ENCODE measurements around the gene AGPAT1. TPM values are rescaled to one million over a fixed set of nuclear protein-coding genes. Genes with fewer than 3 reads are reported as not detected.

AGPAT1 gene
- total and polyA plus RNA-seq, 8 donors, result 55.5 to 78.4 (median 69.8) TPM

DNA sequence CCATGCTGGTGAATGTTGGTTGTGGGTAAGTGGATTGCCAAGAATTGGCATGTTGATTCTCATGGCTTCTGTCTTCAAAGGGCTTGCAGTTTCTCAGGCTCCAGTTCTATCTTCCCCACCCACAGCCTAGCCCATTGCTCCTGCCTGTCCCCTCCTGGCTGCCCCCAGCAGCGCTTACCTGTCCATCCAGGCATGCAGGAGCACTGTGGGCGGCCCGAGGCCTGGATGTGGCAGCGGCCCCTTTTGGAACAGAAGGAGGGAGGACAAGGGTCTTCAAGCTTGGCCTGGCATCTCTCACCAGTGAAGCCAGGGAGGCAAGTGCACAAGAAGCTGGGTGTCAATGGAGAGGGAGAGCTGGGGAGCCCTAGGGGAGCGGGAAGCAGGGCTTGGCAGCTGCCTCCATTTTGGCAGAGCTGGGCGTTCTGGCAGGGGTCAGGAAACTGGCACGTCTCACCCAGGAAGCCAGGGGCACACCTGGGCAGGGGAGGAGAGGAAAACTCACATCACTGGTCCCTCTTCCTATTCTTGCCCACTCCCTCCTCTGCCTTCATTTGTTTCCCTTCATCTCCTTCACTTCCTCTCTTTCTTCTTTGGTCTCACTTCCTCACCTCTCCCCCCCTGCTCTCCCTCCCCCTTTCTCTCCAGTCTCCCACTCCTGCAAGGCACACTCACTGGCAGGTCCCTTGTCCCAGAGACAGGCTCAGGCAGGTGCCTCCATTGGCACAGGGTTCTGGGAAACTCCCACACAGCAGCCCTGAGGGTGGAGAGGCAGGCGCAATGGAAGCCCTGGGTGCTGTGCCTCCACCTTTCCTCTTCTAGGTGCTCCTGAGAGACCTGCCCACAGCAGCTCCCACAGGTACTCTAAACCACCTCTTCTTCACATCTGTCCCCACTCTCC, 46.7 kb upstream of the AGPAT1 start:
- Histone ChIP-seq H3K27ac (peak overlapping the region; percentile 5 to 19), H3K4me3 (peak overlapping the region in 1 of 2 donors; percentile 37)
- no peak for ATAC-seq

GRCh38 chr6:32220021-32220420, 44.1 kb upstream of the AGPAT1 start:
- Histone ChIP-seq H3K27ac (no peak overlapping the region), H3K4me1 (peaks cover 0 to 5% of the 10 kb centered on the region in 2 donors), H3K4me3 (no peak overlapping the region), H3K27me3 (peaks cover 0 to 7% of the 10 kb centered on the region in 2 donors), H3K9me3 (no peaks in the 10 kb centered on the region), H3K36me3 (peaks cover 0 to 4% of the 10 kb centered on the region in 2 donors)
- TF ChIP-seq, protein P1, sequence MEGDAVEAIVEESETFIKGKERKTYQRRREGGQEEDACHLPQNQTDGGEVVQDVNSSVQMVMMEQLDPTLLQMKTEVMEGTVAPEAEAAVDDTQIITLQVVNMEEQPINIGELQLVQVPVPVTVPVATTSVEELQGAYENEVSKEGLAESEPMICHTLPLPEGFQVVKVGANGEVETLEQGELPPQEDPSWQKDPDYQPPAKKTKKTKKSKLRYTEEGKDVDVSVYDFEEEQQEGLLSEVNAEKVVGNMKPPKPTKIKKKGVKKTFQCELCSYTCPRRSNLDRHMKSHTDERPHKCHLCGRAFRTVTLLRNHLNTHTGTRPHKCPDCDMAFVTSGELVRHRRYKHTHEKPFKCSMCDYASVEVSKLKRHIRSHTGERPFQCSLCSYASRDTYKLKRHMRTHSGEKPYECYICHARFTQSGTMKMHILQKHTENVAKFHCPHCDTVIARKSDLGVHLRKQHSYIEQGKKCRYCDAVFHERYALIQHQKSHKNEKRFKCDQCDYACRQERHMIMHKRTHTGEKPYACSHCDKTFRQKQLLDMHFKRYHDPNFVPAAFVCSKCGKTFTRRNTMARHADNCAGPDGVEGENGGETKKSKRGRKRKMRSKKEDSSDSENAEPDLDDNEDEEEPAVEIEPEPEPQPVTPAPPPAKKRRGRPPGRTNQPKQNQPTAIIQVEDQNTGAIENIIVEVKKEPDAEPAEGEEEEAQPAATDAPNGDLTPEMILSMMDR (IDR thresholded peaks at IDR 0.05), result no peak
- intact Hi-C loops (cut with DNase I), result no loop called here
- ATAC-seq, result no peak
- no peak for DNase-seq

More for the DNA sequence above, 46.7 kb upstream of the AGPAT1 start:
- TF ChIP-seq, protein P1 (IDR thresholded peaks at IDR 0.05), result no peak
- Histone ChIP-seq H3K9me3 (no peaks in the 10 kb centered on the region), H3K27me3 (peaks cover 0 to 7% of the 10 kb centered on the region in 2 donors), H3K4me1 (peaks cover 0 to 5% of the 10 kb centered on the region in 2 donors), H3K36me3 (peaks cover 0 to 4% of the 10 kb centered on the region in 2 donors)
- no peak for DNase-seq
- intact Hi-C loops (cut with DNase I), result no loop called here

DNA sequence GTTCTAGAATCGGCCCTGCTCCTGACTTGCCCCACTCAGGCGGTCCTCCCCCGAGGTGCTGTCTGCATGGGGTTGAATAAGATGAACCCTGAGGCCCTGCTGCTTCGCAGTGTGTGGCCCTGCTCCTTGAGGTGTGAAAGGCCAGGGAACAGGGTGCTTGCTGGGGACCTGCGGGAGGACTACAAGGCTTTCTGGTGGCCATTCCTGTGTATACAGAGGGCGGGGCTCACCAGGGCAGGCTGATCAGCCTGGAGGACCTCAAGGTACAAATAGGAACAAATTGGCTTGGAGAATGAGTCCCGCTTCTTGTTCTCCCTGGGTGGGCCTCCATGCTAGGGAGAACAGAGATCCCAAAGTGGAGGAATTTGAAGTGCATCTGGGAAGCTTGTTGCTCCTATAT, 42.3 kb upstream of the AGPAT1 start:
- intact Hi-C loops (cut with DNase I), result no loop called here
- H3K9me3 ChIP-seq, result no peaks in the 10 kb centered on the region
- H3K36me3 ChIP-seq, result peaks cover 0 to 10% of the 10 kb centered on the region in 2 donors
- no peak overlapping the region for H3K4me3 ChIP-seq
- no peak for DNase-seq
- TF ChIP-seq, protein P1 (IDR thresholded peaks at IDR 0.05), result no peak
- no peak for ATAC-seq
- no peak overlapping the region for H3K27ac ChIP-seq
- H3K4me1 ChIP-seq, result peaks cover 0 to 5% of the 10 kb centered on the region in 2 donors
- peaks cover 0 to 7% of the 10 kb centered on the region in 2 donors for H3K27me3 ChIP-seq

DNA sequence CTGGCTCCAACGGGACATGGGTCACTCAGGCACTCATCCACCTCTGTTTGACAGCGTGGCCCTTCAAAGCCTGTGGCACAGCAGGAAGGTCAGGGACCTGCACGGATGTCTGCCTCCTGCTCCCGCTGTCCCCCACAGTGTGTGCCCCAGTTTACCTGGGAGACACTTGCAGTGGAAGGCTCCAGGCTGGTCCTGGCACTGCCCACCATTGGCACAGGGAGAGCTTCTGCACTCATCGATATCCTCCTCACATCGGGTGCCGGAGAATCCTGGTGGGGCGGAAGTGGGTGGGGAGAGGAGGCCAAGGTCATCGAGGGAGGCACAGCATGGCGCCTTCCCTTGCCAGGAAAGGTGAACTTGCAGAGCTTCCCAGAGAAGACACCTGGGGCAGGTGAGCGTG, 41.1 kb upstream of the AGPAT1 start:
- Histone ChIP-seq H3K27ac (no peak overlapping the region), H3K27me3 (no peaks in the 10 kb centered on the region), H3K9me3 (no peaks in the 10 kb centered on the region), H3K36me3 (peaks cover 0 to 10% of the 10 kb centered on the region in 2 donors), H3K4me1 (peaks cover 0 to 4% of the 10 kb centered on the region in 2 donors), H3K4me3 (no peak overlapping the region)
- TF ChIP-seq, protein P1 (IDR thresholded peaks at IDR 0.05), result no peak
- ATAC-seq (no peak), DNase-seq (no peak)
- intact Hi-C loops (cut with DNase I), result no loop called here

DNA sequence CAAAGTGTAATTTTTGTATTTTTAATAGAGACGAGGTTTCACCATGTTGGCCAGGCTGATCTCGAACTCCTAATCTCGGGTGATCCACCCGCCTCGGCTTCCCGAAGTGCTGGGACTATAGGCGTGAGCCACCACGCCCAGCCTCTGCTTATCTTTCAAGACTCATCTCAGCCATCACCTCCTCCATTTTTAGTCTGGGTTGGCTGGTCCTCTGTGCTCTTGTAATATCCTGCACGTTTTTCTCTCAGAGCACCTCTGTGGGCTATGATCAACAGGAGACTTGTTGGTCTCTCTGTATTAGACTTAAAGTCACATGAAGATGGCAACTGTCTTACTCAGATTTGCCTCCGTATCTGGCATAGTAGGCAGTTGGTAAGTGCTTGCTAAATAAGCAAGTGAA, 40.4 kb upstream of the AGPAT1 start:
- no peak overlapping the region for H3K27ac ChIP-seq
- H3K36me3 ChIP-seq, result peaks cover 0 to 10% of the 10 kb centered on the region in 2 donors
- DNase-seq (no peak), ATAC-seq (no peak)
- H3K4me3 ChIP-seq, result no peak overlapping the region
- TF ChIP-seq, protein P1 (IDR thresholded peaks at IDR 0.05), result no peak
- H3K4me1 ChIP-seq, result no peaks in the 10 kb centered on the region
- intact Hi-C loops (cut with DNase I), result no loop called here
- H3K9me3 ChIP-seq, result no peaks in the 10 kb centered on the region
- H3K27me3 ChIP-seq, result no peaks in the 10 kb centered on the region
